Thyroid gland (tissue), 4 donors: ENCODE results near the gene GCLM. TPM values are rescaled to one million over a fixed set of nuclear protein-coding genes. Genes with fewer than 3 reads are reported as not detected.

Experiments
- DNase-seq, 2 donors: peaks; one replicate each; pipeline ENCODE4 v3.0.0-alpha.2; 2019
- H3K27ac ChIP-seq, 3 donors: fragments of 200-600 bp; sonication (generic); 1 replicate in 2 of 3; 2 replicates in 1 of 3; pipeline ENCODE4 v1.5.1; 2016 to 2019; ENCODE audit warnings: mild to moderate bottlenecking in 1 of 3, moderate library complexity in 1 of 3
- H3K27me3 ChIP-seq: fragments of 200-600 bp; sonication (generic); one replicate; pipeline ENCODE4 v1.5.1; 2019
- H3K36me3 ChIP-seq, 2 donors: fragments of 200-600 bp; sonication (generic); one replicate each; pipeline ENCODE4 v1.5.1; 2016 to 2019
- H3K4me1 ChIP-seq, 2 donors: fragments of 200-600 bp; sonication (generic); one replicate each; pipeline ENCODE4 v1.5.1; 2017 to 2019
- H3K4me3 ChIP-seq, 3 donors: fragments of 200-600 bp; sonication (generic); replicated peaks in 1 of 3; 1 replicate in 2 of 3; 2 replicates in 1 of 3; pipeline ENCODE4 v1.5.1; 2016; ENCODE audit warnings: mild to moderate bottlenecking in 1 of 3
- H3K9me3 ChIP-seq: fragments of 200-600 bp; sonication (generic); one replicate; pipeline ENCODE4 v1.5.1; 2017
- POLR2A ChIP-seq, 2 donors: fragments of 450-650 bp; IDR thresholded peaks; one replicate each; pipeline ENCODE4 v1.6.1; 2017; ENCODE audit warnings: antibody characterized with exemption in 2 of 2, mild to moderate bottlenecking in 2 of 2, moderate library complexity in 1 of 2
- WGBS, 2 donors: methylation state at CpG; one replicate each; pipeline ENCODE4 v1.1.5; 2017; 5-methylcytosine and 5-hydroxymethylcytosine counted together
- intact Hi-C: fragments of 100-400 bp; cut with DNase I; formaldehyde crosslinking; loops from one replicate; pipeline ENCODE4 v1.15.1; 2023
- total RNA-seq, 4 donors: library from RNA; depleted of rRNA; stranded (reverse); fragments of >200 nt; gene quantifications; one replicate each; pipeline ENCODE4 v1.2.3, GENCODE V29; 2016
- TF ChIP-seq, protein P1 (sequence below), 6 experiments: fragments of 200-600 bp in 3 of 6; fragments of 450-650 bp in 3 of 6; sonication (generic) in 3 of 6; IDR thresholded peaks; one replicate each; pipeline ENCODE4 v1.5.1; 2016 to 2019; ENCODE audit warnings: antibody characterized with exemption in 6 of 6, mild to moderate bottlenecking in 2 of 6, inconsistent platforms in 1 of 6, moderate library complexity in 1 of 6

Gene GCLM
- total RNA-seq, 4 donors from 2014 or later, result 27.0 to 56.2 (median 43.4) TPM

GRCh38 chr1:93844262-93845045 lies 64.8 kb downstream of the GCLM start:
- intact Hi-C loops, result loop anchor here (10.0 kb wide), 3 partner anchors 220 to 540 kb away; partner anchors contain the start of gene FNBP1L

GRCh38 chr1:93842750-93843500 lies 66.3 kb downstream of the GCLM start:
- H3K27ac ChIP-seq, result no peak overlapping the region
- TF ChIP-seq, protein P1, sequence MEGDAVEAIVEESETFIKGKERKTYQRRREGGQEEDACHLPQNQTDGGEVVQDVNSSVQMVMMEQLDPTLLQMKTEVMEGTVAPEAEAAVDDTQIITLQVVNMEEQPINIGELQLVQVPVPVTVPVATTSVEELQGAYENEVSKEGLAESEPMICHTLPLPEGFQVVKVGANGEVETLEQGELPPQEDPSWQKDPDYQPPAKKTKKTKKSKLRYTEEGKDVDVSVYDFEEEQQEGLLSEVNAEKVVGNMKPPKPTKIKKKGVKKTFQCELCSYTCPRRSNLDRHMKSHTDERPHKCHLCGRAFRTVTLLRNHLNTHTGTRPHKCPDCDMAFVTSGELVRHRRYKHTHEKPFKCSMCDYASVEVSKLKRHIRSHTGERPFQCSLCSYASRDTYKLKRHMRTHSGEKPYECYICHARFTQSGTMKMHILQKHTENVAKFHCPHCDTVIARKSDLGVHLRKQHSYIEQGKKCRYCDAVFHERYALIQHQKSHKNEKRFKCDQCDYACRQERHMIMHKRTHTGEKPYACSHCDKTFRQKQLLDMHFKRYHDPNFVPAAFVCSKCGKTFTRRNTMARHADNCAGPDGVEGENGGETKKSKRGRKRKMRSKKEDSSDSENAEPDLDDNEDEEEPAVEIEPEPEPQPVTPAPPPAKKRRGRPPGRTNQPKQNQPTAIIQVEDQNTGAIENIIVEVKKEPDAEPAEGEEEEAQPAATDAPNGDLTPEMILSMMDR (IDR thresholded peaks at IDR 0.05), result no peak
- TF ChIP-seq POLR2A (IDR thresholded peaks at IDR 0.05), result no peak
- 86% methylated on average over 5 of the region's 5 CpGs for WGBS, 2 donors

More at GRCh38 chr1:93844262-93845045, 64.8 kb downstream of the GCLM start:
- H3K4me1 ChIP-seq, result peaks cover 6 to 9% of the 10 kb centered on the region in 2 donors
- DNase-seq, result peak; percentile 22 to 34
- no peak overlapping the region for H3K27ac ChIP-seq
- no peak overlapping the region for H3K4me3 ChIP-seq
- WGBS, 2 donors, result 53 to 58% methylated on average over 8 of the region's 8 CpGs
- H3K36me3 ChIP-seq, result no peaks in the 10 kb centered on the region
- no peaks in the 10 kb centered on the region for H3K27me3 ChIP-seq
- no peaks in the 10 kb centered on the region for H3K9me3 ChIP-seq
- TF ChIP-seq, protein P1 (IDR thresholded peaks at IDR 0.05), result peak; percentile 30 to 78 (median 70)
- TF ChIP-seq POLR2A (IDR thresholded peaks at IDR 0.05), result no peak

GRCh38 chr1:93841771-93842170 lies 67.5 kb downstream of the GCLM start:
- intact Hi-C loops, result loop anchor here (10.0 kb wide), 3 partner anchors 217 to 537 kb away; partner anchors contain the start of gene FNBP1L

More at GRCh38 chr1:93842750-93843500, 66.3 kb downstream of the GCLM start:
- peaks cover 6 to 9% of the 10 kb centered on the region in 2 donors for H3K4me1 ChIP-seq
- H3K4me3 ChIP-seq, result no peak overlapping the region
- H3K36me3 ChIP-seq, result no peaks in the 10 kb centered on the region
- no peaks in the 10 kb centered on the region for H3K27me3 ChIP-seq
- intact Hi-C loops, result loop anchor here (10.0 kb wide), 3 partner anchors 218 to 538 kb away; partner anchors contain the start of gene FNBP1L
- no peaks in the 10 kb centered on the region for H3K9me3 ChIP-seq
- DNase-seq, result no peak

GRCh38 chr1:93840956-93841482 lies 68.2 kb downstream of the GCLM start:
- Histone ChIP-seq H3K4me1 (peaks cover 6 to 9% of the 10 kb centered on the region in 2 donors), H3K36me3 (no peaks in the 10 kb centered on the region), H3K27me3 (no peaks in the 10 kb centered on the region), H3K9me3 (no peaks in the 10 kb centered on the region), H3K4me3 (no peak overlapping the region), H3K27ac (no peak overlapping the region)
- intact Hi-C loops, result loop anchor here (10.0 kb wide), 3 partner anchors 216 to 536 kb away; partner anchors contain the start of gene FNBP1L
- WGBS, 2 donors, result 90 to 92% methylated on average over 4 of the region's 4 CpGs
- no peak for TF ChIP-seq POLR2A (IDR thresholded peaks at IDR 0.05)
- TF ChIP-seq, protein P1 (IDR thresholded peaks at IDR 0.05), result no peak
- DNase-seq, result no peak

More at GRCh38 chr1:93841771-93842170, 67.5 kb downstream of the GCLM start:
- TF ChIP-seq, protein P1 (IDR thresholded peaks at IDR 0.05), result no peak
- whole genome bisulfite sequencing, 2 donors, result 98% methylated on average over 3 of the region's 3 CpGs
- H3K27me3 ChIP-seq, result no peaks in the 10 kb centered on the region
- no peak for DNase-seq
- no peak overlapping the region for H3K4me3 ChIP-seq
- no peak overlapping the region for H3K27ac ChIP-seq
- peaks cover 6 to 9% of the 10 kb centered on the region in 2 donors for H3K4me1 ChIP-seq
- H3K9me3 ChIP-seq, result no peaks in the 10 kb centered on the region
- H3K36me3 ChIP-seq, result no peaks in the 10 kb centered on the region
